GM21723 (cell line): ENCODE data around the gene FOXP2.
"Not testable (repeated sequence)": the region's sequence is repeated elsewhere in the genome, so short reads cannot be mapped to it uniquely, and the experiment has no call there.

Source experiments
- ATAC-seq: cut with Tn5 transposase; IDR thresholded peaks from one replicate; pipeline ENCODE4 v1.9.1; 2021; ENCODE audit warnings: mild to moderate bottlenecking, moderate library complexity; ENCODE audit not compliant: unreplicated experiment

Gene FOXP2

GRCh38 chr7:114574384-114574783 lies 159.8 kb downstream of the FOXP2 start:
- no peak for ATAC-seq

DNA sequence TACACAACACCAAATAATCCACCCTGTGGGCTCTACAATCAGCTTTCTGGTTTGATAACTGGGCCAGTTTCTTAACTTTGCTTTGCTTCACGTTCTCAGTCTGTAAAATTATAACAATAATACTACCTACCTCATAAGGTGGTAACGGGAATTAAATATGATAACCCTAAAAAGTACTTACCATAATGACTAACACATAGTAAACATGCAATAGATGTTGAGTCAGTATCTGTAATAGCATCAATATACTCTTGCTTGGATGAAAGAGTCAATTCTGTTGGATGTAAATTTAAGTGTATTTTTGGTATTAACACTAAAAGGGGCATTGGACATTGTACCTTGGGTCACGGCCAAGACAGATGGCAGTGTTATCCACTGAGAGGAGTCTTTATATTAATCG lies 160.5 kb downstream of the FOXP2 start:
- no peak for ATAC-seq

GRCh38 chr7:114580963-114581362 lies 166.3 kb downstream of the FOXP2 start:
- ATAC-seq: not testable (repeated sequence)

GRCh38 chr7:114588506-114588905 lies 173.9 kb downstream of the FOXP2 start:
- ATAC-seq: no peak

DNA sequence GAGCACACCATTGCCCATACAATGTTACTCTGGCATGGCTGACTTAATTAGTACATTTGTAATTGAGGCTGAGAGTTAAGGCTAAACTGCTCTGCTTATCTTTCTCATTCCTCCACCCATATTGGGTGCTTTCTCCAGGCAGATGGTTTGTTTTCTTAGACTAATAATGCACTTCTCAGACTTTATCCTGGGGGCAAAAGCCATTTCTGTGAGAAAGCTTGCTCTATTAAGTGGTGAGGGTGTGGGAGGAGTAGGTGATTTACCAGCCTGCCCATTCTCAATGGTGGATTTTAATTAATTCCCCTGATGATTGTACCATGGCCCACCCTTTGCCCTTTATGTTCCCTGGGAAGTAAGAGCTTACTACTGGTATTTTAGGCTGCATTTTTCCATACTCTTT lies 174.8 kb downstream of the FOXP2 start:
- ATAC-seq: no peak

- no peak for ATAC-seq
Observed at GRCh38 chr7:114590298-114590697, 175.7 kb downstream of the FOXP2 start.

GRCh38 chr7:114598946-114599345 lies 184.3 kb downstream of the FOXP2 start:
- no peak for ATAC-seq

DNA sequence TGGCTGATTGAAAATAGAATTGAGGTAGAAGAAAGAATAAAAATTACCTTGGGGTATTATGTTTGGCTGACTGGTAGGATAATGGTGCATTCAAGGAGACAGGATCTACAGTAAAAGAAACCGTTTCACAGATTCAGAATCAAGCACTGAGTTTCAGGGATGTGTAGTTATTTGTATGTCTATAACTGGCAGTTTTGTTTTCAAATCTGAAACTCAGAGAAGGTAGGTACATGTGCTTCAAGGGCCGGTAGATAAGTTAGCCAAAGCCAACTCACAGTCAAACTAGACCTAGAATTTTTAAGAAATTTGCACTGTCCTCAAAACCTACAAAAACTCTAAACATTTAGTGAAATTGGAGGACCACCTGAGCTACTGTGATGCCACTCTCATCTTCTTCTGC lies 191.5 kb downstream of the FOXP2 start:
- ATAC-seq: no peak

GRCh38 chr7:114608822-114609221 lies 194.2 kb downstream of the FOXP2 start:
- ATAC-seq: not testable (repeated sequence)

DNA sequence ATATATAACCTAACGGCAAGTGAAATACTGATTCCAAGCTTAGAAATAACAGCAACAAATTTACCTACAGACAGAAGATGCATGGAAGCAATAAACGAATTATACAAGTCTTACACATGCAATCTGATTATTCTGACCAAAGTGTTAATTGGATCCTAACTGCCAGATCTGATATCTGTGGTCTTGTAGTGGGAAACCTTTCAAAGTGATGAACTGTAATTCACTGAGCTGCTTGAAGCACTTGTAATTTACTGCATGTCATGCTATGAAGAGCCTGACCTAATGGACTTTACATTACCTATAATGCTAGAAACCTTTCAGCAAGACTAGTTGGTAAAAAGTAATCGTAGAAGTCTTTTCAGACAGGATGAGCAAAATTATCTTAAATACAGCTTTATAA lies 205.6 kb downstream of the FOXP2 start:
- no peak for ATAC-seq

DNA sequence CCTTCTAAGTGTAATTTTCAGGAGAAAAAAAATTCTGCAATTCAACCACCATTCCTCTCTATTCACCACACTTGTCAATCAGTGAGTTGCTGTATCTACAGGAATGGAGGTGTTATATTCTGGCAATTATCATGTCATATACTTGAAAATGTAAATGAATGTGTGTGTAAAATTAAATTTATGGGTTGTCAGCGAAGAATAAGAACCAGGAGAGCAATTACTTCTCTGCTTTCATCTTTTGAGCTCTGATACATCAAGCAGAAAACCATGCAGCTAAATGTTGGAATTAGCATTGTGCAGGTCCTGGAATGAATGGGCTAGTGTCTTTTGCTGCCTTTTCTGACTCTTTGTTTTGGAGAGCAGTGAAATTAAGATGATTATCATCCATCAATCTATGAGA lies 207.6 kb downstream of the FOXP2 start:
- ATAC-seq: no peak

DNA sequence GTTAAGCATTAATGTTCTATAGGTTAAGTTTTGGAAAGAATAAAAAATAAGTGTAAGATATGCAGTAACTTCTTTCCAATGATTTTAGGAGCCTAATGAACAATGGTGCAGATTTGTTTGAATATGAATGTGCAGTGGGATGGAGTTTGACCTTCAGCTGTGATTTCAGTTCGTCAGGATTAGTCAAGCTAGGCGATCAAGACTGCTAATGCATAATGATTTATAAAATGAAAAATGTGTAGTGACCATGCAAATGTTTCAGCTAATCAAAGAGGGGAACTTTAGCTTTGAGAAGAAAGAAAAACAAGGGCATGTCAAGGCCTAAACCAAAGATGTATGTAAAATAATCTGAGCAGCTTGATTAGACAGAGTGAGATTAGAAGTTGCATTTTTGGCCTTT lies 208.5 kb downstream of the FOXP2 start:
- no peak for ATAC-seq

DNA sequence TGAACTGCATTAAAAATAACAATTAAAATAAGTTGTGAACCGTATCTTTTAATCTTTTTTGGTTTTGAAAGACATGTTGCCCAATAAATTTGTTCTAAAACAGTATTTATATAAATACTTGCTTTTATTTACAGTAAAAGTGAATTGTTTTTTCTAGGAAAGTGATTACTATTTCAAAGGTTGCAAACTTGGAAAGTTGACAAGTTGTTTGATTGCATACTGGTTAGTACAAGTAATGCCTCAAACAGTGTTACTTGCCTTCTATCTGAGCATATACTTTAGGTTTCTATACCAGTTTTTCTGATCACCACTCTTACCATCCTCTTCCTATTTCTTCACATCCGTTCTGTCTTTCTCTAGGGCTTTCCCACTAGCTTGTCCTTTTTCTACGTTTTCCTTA lies 212.6 kb downstream of the FOXP2 start:
- ATAC-seq: no peak

DNA sequence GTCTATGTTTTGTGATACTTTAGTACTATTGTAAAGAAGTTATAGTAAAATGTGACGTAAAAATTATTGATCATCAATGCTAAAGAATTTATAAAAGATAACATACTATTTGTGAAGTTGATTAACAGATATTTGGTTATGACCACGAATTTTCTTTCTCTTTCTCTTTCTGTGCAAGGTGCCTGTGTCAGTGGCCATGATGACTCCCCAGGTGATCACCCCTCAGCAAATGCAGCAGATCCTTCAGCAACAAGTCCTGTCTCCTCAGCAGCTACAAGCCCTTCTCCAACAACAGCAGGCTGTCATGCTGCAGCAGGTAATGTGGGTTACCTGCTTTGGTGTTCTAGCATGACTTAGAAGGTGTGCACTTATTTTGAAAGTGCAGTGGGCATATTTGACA lies 213.7 kb downstream of the FOXP2 start:
- no peak for ATAC-seq

GRCh38 chr7:114629762-114630161 lies 215.1 kb downstream of the FOXP2 start:
- ATAC-seq: no peak

- no peak for ATAC-seq
Observed at GRCh38 chr7:114630201-114630990, 215.8 kb downstream of the FOXP2 start.

DNA sequence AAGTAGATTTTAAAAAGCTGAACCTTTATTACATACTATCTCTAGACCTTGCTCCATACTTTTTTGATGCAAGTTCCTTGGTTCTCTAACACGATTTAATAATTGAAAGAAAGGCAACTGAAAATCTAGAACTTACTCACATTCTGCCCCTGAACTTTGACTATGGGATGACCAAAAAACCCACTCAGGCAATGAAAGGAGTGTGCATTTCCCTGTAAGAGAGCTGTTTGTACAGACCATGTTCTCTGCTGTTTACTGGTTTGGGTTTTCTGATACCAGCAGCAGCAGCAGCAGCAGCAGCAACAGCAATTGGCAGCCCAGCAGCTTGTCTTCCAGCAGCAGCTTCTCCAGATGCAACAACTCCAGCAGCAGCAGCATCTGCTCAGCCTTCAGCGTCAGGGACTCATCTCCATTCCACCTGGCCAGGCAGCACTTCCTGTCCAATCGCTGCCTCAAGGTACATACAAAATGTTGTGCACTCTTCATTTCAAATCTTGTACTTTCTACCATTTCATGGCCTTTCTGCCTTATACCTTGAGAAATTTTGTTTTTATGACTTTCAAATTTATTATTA lies 216.7 kb downstream of the FOXP2 start:
- no peak for ATAC-seq

DNA sequence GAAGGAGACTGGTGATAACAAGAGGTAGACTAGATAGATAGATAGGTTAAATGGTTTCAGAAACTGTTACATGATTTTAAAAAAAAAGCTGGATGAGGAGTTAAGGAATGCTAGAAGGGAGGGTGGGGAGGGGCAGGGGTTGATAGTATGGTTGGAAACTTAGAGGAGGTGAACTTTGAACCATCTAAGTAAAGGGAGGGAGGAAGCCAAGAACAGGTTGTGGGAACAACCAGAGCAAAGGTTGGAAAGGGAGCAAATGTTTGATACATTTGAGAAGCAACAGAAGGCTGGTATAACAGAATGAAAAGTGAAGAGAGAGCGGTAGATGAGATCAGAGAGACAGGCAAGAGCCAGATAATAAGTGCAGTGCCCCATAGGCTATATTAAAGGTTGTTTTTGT lies 224.8 kb downstream of the FOXP2 start:
- ATAC-seq: no peak

GRCh38 chr7:114644455-114644854 lies 229.8 kb downstream of the FOXP2 start:
- ATAC-seq: no peak

DNA sequence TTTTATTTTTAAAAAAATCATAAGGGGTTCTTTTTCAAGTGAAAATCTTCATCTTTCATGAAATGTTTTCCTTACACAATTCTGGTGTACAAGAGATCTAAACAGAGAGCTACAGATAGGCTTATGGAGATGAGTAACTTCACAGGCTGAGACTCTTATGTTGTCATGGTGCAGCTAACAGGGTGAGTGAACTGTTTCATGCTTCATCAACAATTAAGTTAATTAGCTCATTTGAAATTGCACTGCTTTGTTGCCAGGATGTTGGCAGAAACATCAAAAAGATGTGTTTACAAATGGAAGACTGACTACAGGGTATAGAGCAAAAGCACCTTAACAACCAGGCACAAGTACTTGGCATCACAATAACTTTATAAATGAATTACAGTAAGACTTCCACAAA lies 230.8 kb downstream of the FOXP2 start:
- ATAC-seq: no peak

GRCh38 chr7:114647518-114647917 lies 232.9 kb downstream of the FOXP2 start:
- no peak for ATAC-seq

DNA sequence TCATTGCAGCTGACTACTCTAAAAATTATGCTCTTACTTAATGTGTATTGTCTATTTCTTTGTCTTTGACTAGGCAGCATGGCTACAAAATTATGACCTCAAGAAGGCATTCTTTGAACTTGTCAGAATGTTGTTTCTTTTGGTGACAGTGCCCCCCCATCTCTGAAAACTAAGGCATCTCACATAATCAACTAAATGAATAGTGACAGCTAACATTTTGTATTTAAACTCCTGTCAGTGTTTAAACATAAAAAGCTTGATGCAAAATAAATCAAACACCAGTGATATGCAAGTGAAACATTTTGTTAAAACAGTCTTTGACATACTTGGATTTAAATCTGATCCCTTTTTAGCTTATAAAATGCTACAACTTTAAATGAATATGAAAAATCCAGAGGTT lies 233.5 kb downstream of the FOXP2 start:
- no peak for ATAC-seq

DNA sequence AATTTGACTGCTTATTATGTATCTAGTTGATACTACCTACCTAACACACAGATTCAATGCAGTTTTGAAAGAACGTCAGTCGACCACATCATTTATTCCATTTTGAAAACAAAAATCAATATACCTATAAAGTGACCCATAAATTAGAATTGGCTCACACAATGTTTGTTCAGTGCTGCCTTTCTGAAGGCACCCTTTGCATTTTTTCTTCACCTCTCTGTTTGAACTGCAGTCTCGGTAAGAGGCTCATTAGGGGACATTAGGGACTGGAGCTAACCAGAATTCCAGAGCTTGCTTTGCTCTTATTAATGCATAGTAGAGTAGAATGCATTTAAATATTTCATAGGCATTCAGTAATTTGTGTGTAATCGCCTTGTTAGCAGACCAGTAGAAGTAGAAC lies 234.1 kb downstream of the FOXP2 start:
- ATAC-seq: no peak
